Osteocyte (in vitro differentiated cells): ENCODE measurements around the gene DCUN1D3. TPM values are rescaled to one million over a fixed set of nuclear protein-coding genes. Genes with fewer than 3 reads are reported as not detected.

ENCODE experiments used
- DNase-seq: peaks from one replicate; pipeline ENCODE4 v3.0.0; 2021; ENCODE audit warnings: mixed read lengths; ENCODE audit not compliant: unreplicated experiment; ENCODE audit errors: extremely low spot score
- H3K27ac Mint-ChIP-seq: one replicate; pipeline ENCODE4 v1.8.0; 2021; ENCODE audit warnings: mild to moderate bottlenecking, mixed read lengths; ENCODE audit not compliant: unreplicated experiment
- H3K27me3 Mint-ChIP-seq: one replicate; pipeline ENCODE4 v1.8.0; 2021; ENCODE audit warnings: mixed read lengths; ENCODE audit not compliant: unreplicated experiment
- H3K36me3 Mint-ChIP-seq: one replicate; pipeline ENCODE4 v1.8.0; 2021; ENCODE audit warnings: mixed read lengths; ENCODE audit not compliant: unreplicated experiment
- H3K4me1 Mint-ChIP-seq: one replicate; pipeline ENCODE4 v1.8.0; 2021; ENCODE audit warnings: mixed read lengths; ENCODE audit not compliant: unreplicated experiment
- H3K4me3 Mint-ChIP-seq: one replicate; pipeline ENCODE4 v1.8.0; 2021; ENCODE audit warnings: mild to moderate bottlenecking, moderate library complexity, mixed read lengths; ENCODE audit not compliant: unreplicated experiment
- H3K9me3 Mint-ChIP-seq: one replicate; pipeline ENCODE4 v1.8.0; 2021; ENCODE audit warnings: mixed read lengths; ENCODE audit not compliant: unreplicated experiment
- CTCF ChIP-seq: fragments of 200-600 bp; sonication (generic); IDR thresholded peaks from 2 replicates; pipeline ENCODE4 v1.5.0; 2021; ENCODE audit warnings: antibody characterized with exemption, mild to moderate bottlenecking, moderate library complexity
- total RNA-seq: library from RNA; stranded (reverse); gene quantifications from 2 replicates; pipeline ENCODE4 v1.2.1, GENCODE V29; 2021

Gene DCUN1D3
- total RNA-seq, 1 donor from 2014 or later, result 19.3 TPM

GRCh38 chr16:20944861-20945574, 44.9 kb upstream of the DCUN1D3 start:
- no peak overlapping the region for H3K27ac Mint-ChIP-seq
- H3K4me1 Mint-ChIP-seq, result no peaks in the 10 kb centered on the region
- TF ChIP-seq CTCF, result peak; percentile 31
- H3K27me3 Mint-ChIP-seq, result peaks cover 4% of the 10 kb centered on the region
- no peaks in the 10 kb centered on the region for H3K9me3 Mint-ChIP-seq
- no peaks in the 10 kb centered on the region for H3K36me3 Mint-ChIP-seq
- no peak overlapping the region for H3K4me3 Mint-ChIP-seq
- no peak for DNase-seq

GRCh38 chr16:20942256-20942655, 42.1 kb upstream of the DCUN1D3 start:
- Mint-ChIP-seq H3K4me1 (no peaks in the 10 kb centered on the region), H3K27ac (no peak overlapping the region), H3K36me3 (no peaks in the 10 kb centered on the region), H3K4me3 (no peak overlapping the region), H3K9me3 (no peaks in the 10 kb centered on the region), H3K27me3 (no peaks in the 10 kb centered on the region)
- no peak for TF ChIP-seq CTCF
- DNase-seq, result no peak

GRCh38 chr16:20941636-20941926, 41.4 kb upstream of the DCUN1D3 start:
- H3K36me3 Mint-ChIP-seq, result no peaks in the 10 kb centered on the region
- H3K4me3 Mint-ChIP-seq, result no peak overlapping the region
- no peaks in the 10 kb centered on the region for H3K9me3 Mint-ChIP-seq
- no peaks in the 10 kb centered on the region for H3K4me1 Mint-ChIP-seq
- TF ChIP-seq CTCF, result no peak
- no peak for DNase-seq
- H3K27ac Mint-ChIP-seq, result no peak overlapping the region
- H3K27me3 Mint-ChIP-seq, result peaks cover 4% of the 10 kb centered on the region

GRCh38 chr16:20940871-20941635, 40.9 kb upstream of the DCUN1D3 start:
- Mint-ChIP-seq H3K27me3 (peaks cover 9% of the 10 kb centered on the region), H3K4me1 (no peaks in the 10 kb centered on the region), H3K4me3 (no peak overlapping the region), H3K27ac (no peak overlapping the region), H3K9me3 (no peaks in the 10 kb centered on the region), H3K36me3 (no peaks in the 10 kb centered on the region)
- DNase-seq, result no peak
- no peak for TF ChIP-seq CTCF

GRCh38 chr16:20939611-20940010, 39.5 kb upstream of the DCUN1D3 start:
- DNase-seq, result no peak
- Mint-ChIP-seq H3K4me1 (no peaks in the 10 kb centered on the region), H3K36me3 (no peaks in the 10 kb centered on the region), H3K4me3 (no peak overlapping the region), H3K9me3 (no peaks in the 10 kb centered on the region), H3K27ac (no peak overlapping the region), H3K27me3 (peaks cover 20% of the 10 kb centered on the region)
- no peak for TF ChIP-seq CTCF
